ENCODE data around the gene TMIE.
"Not testable (repeated sequence)": the region's sequence is repeated elsewhere in the genome, so short reads cannot be mapped to it uniquely, and the experiment has no call there.

Gene TMIE

GRCh38 chr3:46684891-46685290 lies 16.3 kb upstream of the TMIE start:
- no peak for DNase-seq

- DNase-seq = no peak
These were observed 15.7 kb upstream of the TMIE start for GRCh38 chr3:46685446-46685845.

DNA sequence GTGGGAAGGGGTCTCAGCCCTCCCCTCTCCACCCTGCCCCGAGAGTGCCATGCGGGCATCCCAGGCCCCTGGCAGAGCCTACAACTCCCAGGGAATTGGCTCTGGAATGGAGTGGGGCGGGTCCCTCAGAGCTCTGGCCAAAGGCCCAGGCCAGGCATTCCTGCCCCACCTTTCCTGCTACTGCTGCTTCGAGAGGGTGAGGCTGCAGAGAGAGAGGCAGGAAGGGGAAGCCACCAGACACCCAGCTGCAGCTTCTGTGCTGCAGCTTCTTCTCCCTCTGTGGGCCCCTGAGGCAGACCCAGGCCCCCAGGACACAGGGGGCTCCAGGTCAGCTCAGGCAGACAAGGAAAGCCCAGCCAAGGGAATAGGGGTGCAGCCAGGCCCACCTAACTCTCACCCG lies 10.4 kb upstream of the TMIE start:
- DNase-seq = no peak

DNA sequence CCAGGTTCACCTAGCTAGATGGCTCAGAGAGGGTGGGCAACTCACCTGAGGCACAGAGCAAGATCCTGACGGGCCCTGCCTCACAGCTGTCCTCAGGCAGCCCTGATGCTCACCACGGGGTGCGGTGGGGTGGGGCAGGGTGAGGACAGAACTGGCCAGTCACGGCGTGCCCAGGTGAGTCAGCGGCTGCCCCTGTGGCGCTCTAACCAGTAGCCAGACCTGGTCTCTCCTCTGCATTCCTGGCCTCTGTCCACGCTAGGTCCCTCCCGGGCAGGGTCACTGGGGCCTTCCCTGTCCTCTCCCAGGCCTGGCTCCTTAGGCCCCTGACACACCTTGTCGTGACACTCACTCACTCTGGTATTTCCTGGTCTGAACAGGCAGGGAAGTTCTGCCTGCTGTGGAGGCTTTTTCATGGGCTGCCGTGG lies 8.6 kb upstream of the TMIE start:
- DNase-seq = no peak

DNA sequence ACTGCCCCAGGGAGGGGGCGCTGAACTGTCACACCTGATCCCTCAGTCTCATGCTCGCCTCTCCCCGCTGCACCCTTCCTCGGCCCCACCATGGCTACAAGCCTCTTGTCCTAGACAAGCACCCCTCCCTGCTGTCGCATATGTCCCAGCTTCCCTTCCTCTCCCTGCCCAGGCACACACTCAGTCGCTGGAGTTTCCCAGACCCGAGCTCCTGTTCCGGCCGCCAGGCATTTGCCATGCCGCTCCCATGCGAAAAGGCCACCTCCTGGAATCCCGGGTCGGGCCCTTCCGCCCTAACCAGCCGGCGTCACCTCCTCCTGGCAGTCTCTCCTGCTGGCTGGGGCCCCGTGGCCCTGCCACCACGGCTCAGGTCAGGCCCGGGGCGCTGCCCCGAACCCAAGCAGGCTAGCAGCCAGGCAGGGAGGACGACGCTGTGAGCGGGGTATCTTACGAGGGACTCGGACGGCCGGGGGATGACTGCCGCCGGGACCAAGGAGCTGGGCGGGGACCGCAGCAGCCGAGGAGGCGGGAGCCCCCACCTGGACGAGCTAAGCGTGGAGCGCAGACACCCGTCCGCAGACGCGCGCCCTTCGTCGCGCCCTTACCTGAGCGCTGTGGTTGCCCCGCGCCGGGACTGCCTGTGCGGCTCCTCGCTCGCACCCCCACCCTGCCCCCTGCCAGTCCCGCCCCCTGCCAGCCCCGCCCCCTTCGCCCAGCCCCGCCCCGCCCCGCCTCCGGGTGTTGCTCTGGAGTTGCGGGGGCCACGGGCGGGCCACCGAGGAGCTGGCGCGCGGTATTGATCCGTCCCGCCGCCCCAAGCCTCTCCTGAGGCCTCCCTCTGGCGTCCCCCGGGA lies 7.9 kb upstream of the TMIE start, which contains the start of gene ALS2CL:
Gene ALS2CL (minus strand): TSS at position 642 of the 854 bp plus-strand sequence. CDS start 4,239 bp downstream, outside the sequence.
- peak; percentile 84 for DNase-seq

GRCh38 chr3:46693892-46694226 lies 7.3 kb upstream of the TMIE start:
- DNase-seq = peak; percentile 56

GRCh38 chr3:46694520-46694919 lies 6.7 kb upstream of the TMIE start:
- DNase-seq = no peak

DNA sequence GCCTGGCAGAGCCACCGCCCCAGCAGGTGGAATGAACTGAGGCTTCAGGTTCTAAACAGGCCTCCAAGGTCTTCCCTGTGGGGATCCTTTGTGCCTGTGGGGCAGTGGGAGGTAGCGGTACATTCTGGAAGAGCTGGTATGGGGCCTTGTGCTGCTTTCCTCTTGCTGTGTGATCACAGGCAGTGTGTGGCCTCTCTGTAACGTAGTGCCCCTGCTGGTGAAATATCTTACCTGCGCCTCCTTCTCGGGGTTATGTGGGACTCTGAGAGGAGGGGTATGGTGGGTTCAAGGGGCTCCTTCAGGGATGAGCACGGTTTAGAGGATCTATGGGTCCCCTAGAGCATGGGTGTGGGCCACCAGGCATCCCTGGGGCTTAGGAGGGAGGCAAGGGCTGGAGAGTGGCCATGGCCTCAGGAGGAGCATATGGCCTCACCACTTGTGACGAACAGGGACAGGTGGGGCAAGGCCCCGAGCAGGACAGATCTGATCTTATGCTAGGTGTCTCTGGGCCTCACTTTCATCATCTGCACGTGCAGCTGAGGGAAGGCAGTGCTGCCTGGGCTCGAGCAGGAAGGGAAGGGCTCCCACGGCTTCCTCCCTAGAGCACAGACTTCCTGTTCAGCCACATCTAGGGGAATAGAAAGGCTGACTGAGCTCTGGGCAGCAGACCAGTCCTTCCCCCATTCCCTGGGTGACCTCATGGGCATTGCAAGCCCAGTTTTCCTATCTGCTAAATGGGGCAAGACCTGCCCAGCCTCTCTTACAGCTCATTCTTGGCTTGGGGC lies 5.8 kb upstream of the TMIE start:
- DNase-seq = no peak

DNA sequence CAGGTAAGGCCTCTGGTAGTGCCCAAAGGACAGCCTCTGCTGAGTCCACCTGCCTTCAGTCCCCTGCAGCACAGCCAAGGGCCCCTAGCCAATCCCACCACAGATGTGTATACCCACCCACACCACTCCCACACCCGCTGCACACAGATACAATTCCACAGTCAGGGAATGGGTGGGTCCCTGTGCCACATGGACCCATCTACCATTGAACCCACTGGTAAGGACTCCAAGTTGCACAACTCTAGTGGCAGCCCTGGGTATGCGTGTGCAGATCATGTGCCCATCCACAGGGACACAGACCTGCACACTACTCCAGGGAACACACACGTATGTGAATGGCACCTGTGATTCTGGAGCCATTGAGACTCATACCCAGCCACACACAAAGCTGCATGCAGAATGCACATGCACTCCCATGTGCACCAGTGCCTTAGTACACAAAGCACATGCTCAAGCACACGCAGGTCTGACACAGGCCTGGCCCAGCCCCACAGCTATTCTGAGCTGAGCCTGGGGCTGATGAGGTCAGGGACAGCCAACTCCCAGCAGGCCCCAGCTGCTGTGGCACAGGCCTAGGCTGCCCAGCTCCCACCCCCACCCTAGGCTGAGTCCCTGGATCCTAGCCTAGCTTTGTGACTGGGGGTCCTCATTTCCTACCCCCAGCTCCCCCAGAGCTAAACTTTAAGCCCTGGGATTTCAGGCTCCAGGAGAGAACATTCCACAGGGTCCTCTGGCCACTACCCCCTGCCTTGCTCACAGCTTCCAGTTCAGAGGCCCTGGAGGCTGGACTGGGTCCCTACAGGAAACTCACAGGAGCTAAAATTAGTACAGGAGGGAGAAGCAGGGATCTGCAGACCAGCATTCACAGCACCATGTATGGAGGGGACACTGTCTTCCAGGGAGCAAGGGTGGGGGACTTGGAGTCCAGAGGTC lies 5.0 kb upstream of the TMIE start:
- DNase-seq = no peak

- no peak for DNase-seq
These were observed 1.3 kb upstream of the TMIE start for GRCh38 chr3:46699676-46700523.

DNA sequence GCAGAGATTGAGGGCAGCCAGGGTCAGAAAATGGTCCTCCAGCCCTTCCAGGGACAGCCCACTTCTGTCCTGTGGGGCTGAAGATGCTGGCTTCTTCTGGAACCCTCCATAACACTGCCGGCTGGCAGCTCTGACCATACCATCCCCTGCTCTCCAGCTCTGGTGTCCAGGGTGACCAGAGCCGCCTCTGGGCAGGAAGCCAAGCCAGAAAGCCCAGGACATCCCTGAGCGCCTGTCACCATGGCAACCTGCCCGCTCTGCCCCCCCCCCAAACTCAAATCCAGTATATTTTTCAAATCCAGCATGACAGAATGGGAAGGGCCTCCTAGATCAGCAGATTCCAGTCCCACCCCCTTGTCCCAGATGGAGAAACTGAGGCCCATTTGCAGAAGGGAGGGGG lies 420 bp upstream of the TMIE start:
- no peak for DNase-seq

- no peak for DNase-seq
These were observed 1.2 kb downstream of the TMIE start for GRCh38 chr3:46702246-46703012.

- DNase-seq = no peak
These were observed 1.9 kb downstream of the TMIE start for GRCh38 chr3:46703013-46703520.

DNA sequence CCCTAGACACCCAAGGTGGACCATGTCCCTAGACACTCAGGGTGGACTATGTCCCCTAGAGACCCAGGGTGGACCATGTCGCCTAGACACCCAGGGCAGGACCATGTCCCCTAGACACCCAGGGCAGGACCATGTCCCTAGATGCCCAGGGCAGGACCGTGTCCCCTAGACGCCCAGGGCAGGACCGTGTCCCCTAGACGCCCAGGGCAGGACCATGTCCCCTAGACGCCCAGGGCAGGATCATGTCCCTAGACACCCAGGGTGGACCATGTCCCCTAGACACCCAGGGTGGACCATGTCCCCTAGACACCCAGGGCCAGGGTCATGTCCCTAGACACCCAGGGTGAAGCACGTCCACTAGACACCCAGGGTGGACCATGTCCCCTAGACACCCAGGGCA lies 3.2 kb downstream of the TMIE start:
- DNase-seq = not testable (repeated sequence)

DNA sequence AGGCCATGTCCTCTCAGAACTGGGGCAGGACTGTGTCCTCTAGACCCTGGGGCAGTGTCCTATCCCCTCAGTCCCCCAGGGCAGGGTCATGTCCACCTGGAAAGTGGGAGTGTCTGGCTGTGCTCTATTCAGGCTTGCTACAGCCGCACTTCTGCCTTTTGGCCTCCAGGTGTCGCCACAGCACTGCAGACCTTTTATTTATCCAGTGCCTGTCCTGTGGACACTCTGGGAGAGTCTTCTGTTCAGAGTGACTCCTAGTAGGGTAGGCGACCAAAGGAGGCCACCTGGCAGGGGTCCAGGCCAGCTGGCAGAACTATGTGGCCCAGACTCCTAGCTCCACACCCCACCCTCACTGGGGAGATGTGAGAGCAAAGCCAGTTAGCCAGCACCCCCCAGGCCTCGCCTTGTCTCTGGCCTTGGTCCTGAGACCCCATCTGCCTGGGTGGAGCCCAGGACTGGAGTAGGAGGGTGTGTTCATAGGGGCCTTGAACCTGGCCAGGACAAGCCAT lies 3.9 kb downstream of the TMIE start:
- DNase-seq = peak; percentile 76

DNA sequence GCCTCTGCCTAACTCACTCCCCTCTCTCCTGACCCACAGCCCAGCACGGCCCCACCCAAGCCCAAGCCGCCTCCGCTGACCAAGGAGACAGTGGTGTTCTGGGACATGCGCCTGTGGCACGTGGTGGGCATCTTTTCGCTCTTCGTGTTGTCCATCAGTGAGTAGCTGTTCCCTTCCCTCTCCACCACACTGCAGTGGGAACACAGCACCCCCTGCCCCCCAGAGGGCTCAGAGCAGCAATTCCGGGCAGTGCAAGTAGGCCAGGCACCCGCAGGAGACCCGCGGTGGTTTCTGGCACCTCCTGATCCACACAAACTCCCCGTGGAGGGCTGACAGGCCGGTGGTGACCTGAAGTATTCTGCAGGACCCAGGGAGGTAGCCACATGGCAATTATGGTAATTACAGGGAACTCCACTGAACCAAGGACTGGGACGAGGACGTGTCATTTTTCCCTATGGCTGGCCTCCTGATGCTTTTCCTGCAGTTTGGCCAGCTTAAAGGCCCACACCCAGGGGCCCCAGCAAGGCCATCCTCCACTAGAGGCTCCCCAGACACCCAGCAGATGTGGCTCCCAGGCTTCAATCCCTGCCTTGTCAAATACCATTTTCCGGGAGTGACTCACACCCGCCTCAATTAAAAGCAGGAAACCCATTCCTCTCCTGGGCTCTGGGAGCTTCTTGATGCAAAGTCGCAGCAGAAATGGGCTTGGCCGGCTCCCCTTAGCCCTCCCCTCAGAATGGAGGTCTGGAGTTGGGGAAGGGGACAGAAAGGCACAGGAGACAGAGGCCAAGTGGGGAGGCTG lies 4.8 kb downstream of the TMIE start:
- no peak for DNase-seq

DNA sequence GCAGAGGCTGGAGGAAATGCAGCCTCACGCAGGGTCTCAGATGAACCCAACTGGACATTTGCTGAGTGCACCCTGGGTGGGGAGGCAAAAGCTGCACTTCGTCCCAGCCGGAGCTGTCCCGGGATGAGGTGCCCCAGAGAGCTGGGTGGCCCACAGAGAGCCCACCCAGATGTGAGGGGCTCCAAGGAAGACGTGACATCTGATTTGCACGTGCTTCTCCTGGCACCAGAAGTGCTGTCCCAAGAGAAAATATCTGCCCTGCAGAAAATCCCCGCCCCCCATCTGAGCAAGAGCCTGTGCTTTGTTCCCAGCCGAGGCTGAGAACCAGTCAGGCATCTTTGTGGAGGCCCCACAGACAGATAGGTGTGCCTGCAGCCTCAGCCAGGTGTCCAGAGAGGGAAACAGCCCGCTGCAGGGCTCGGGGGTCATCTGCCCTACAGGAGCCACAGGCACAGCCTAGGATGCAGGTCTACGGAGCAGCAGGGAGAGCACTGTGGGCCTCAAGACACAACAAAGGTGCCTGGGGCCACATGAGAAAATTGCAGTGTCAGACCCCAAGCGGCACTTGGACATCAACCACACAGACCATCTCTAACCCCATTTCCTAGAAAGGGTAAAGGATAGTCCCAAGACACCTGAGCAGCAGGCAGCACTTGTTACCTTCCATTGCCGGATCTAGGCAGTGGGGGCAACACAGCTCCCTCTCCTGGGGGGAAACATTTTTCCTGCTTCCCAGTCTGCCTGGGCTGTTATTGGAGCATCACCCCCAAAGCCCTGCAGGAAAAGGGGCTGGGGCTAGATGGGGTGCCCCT lies 5.8 kb downstream of the TMIE start:
- DNase-seq = no peak

DNA sequence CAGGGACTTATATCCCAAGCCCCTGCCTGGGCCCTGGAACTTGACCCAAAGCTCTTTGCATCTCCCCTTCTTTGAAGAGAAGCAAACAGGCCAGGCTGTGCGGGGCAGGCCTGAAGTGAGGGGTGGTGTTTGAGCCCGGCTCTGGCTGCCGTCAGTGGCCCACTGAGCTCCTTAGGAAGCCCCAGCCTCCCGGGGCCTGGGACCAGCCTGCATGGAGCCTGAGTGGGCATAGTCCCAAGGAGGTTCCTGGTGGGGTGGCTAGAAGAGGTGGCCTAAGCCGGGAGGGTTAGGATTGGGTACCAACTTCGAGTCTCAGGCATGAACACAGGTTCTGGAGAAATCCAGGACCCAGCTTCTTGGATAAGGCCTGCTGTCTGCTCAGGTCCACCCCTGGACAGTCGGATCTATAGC lies 6.4 kb downstream of the TMIE start:
- DNase-seq = no peak
